Stimulated activated CD8-positive, alpha-beta memory T cell treated with anti-CD3 and anti-CD28 coated beads, Interleukin-7, amount 100 ng/mL, for 1 hour (primary cell): Measurements from ENCODE around the gene MFSD12.
"Not testable (repeated sequence)": the region's sequence is repeated elsewhere in the genome, so short reads cannot be mapped to it uniquely, and the experiment has no call there.

ENCODE experiments used
- DNase-seq, 2 donors: peaks; one replicate each; pipeline ENCODE4 v3.0.0-alpha.2; 2020; ENCODE audit warnings: low read depth in 2 of 2

Gene MFSD12

GRCh38 chr19:3536429-3537100 is 20.8 kb downstream of the MFSD12 start:
- DNase-seq, result no peak

DNA sequence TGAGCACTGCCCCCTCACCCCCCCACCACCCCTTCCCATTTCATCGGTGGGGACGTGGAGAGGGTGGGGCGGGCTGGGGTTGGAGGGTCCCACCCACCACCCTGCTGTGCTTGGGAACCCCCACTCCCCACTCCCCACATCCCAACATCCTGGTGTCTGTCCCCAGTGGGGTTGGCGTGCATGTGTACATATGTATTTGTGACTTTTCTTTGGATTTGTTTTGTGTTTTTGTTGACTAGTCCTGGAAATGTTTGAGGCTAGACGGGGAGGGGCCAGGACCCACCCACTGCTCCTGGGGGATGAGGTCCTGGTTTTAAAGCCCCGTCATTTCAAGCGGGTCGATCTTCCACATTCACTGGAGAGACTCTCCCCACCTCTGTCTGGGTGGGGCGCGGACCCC is 21.4 kb downstream of the MFSD12 start:
- no peak for DNase-seq

- DNase-seq, result no peak
Measured at GRCh38 chr19:3535563-3535965, 21.8 kb downstream of the MFSD12 start.

GRCh38 chr19:3535235-3535535 is 22.2 kb downstream of the MFSD12 start:
- DNase-seq, result no peak

DNA sequence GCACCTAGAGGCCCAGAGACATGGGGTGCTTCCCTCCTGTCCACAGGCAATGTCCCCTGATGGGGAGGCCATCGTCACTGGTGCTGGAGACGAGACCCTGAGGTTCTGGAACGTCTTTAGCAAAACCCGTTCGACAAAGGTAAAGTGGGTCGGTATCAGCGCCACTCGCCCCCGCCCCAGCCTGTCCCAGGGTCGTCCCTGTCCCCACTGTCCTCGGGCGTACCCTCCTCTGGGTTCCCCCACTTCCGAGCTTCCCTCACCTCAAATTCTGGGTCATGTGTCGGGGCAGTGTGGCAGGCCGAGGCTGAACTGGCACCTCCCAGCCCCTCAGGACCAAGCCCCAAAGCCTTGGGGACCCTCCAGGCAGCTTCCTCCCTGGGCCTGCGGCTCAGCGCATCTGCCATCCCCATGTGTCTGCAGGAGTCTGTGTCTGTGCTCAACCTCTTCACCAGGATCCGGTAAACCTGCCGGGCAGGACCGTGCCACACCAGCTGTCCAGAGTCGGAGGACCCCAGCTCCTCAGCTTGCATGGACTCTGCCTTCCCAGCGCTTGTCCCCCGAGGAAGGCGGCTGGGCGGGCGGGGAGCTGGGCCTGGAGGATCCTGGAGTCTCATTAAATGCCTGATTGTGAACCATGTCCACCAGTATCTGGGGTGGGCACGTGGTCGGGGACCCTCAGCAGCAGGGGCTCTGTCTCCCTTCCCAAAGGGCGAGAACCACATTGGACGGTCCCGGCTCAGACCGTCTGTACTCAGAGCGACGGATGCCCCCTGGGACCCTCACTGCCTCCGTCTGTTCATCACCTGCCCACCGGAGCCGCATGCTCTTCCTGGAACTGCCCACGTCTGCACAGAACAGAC is 22.8 kb downstream of the MFSD12 start:
- no peak for DNase-seq

- DNase-seq, result no peak
Measured at GRCh38 chr19:3533563-3534216, 23.7 kb downstream of the MFSD12 start.

GRCh38 chr19:3533033-3533432 is 24.4 kb downstream of the MFSD12 start:
- DNase-seq, result no peak

DNA sequence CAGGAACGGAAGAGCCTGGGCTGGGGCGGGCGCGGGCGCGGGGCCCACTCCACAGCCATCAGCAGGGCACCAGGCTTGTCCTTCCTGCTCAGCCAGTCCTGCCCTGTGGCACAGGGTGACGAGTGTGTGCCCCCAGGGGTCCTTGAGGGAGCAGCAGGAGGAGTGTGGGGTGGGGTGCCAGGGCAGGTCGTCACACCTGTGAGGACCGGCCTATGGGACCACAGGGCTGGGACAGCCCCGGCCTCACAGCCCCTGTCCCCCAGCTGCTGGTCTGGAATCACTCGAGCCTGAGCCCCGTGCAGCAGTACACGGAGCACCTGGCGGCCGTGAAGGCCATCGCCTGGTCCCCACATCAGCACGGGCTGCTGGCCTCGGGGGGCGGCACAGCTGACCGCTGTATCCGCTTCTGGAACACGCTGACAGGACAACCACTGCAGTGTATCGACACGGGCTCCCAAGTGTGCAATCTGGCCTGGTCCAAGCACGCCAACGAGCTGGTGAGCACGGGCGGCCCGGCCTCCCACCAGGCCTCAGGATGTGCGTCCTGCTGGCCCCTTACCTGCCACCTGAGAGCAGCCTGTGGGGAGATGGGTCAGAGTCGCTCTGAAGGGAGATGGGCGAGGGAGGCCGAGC is 25.1 kb downstream of the MFSD12 start:
- no peak for DNase-seq

- no peak for DNase-seq
Measured at GRCh38 chr19:3531716-3532115, 25.7 kb downstream of the MFSD12 start.

DNA sequence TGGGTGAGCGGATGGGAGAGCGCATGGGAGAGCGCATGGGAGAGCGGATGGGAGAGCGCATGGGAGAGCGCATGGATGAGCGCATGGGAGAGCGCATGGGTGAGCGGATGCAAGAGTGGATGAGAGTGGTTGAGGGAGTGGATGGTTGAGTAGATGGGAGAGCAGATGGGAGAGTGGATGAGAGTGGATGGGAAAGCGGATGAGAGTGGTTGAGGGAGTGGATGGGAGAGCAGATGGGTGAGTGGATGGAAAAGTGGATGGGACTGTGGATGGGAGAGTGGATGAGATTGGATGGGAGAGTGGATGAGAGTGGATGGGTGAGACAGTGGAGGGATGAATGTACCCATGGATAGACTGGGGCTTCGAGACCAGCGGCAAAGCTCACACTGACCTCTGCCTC is 27.0 kb downstream of the MFSD12 start:
- no peak for DNase-seq

- DNase-seq, result not testable (repeated sequence)
Measured at GRCh38 chr19:3529299-3529698, 28.1 kb downstream of the MFSD12 start.

DNA sequence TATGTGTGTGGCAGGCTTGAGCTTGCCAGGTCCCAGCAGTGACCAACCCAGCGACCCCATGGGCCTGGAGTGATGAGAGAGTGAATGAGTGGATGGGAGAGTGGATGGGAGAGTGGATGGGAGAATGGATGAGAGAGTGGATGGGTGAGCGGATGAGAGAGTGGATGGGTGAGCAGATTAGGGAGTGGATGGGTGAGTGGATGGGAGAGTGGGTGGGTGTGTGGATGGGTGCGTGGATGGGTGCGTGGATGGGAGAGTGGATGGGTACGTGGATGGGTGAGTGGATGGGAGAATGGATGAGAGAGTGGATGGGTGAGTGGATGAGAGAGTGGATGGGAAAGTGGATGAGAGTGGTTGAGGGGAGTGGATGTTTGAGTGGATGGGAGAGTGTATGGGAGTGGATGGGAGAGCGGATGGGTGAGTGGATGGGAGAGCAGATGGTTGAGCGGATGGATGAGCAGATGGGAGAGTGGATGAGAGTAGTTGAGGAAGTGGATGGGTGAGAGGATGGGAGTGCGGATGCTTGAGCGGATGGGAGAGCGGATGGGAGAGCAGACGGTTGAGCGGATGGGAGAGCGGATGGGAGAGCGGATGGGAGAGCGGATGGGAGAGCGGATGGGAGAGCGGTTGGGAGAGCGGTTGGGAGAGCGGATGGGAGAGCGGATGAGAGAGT is 28.7 kb downstream of the MFSD12 start:
- DNase-seq, result no peak

- DNase-seq, result no peak
Measured at GRCh38 chr19:3528080-3528479, 29.3 kb downstream of the MFSD12 start.

GRCh38 chr19:3527238-3527910 is 30.0 kb downstream of the MFSD12 start:
- no peak for DNase-seq

- no peak for DNase-seq
Measured at GRCh38 chr19:3526507-3527237, 30.7 kb downstream of the MFSD12 start.

GRCh38 chr19:3524904-3525451 is 32.4 kb downstream of the MFSD12 start:
- DNase-seq, result no peak

- no peak for DNase-seq
Measured at GRCh38 chr19:3524078-3524842, 33.1 kb downstream of the MFSD12 start.

- no peak for DNase-seq
Measured at GRCh38 chr19:3523361-3524077, 33.9 kb downstream of the MFSD12 start.
